ENCODE results near the gene PITPNC1. TPM values are rescaled to one million over a fixed set of nuclear protein-coding genes. Genes with fewer than 3 reads are reported as not detected.

The PITPNC1 gene
- total RNA-seq, 1 experiment from 2014 or later = 23.1 TPM

DNA sequence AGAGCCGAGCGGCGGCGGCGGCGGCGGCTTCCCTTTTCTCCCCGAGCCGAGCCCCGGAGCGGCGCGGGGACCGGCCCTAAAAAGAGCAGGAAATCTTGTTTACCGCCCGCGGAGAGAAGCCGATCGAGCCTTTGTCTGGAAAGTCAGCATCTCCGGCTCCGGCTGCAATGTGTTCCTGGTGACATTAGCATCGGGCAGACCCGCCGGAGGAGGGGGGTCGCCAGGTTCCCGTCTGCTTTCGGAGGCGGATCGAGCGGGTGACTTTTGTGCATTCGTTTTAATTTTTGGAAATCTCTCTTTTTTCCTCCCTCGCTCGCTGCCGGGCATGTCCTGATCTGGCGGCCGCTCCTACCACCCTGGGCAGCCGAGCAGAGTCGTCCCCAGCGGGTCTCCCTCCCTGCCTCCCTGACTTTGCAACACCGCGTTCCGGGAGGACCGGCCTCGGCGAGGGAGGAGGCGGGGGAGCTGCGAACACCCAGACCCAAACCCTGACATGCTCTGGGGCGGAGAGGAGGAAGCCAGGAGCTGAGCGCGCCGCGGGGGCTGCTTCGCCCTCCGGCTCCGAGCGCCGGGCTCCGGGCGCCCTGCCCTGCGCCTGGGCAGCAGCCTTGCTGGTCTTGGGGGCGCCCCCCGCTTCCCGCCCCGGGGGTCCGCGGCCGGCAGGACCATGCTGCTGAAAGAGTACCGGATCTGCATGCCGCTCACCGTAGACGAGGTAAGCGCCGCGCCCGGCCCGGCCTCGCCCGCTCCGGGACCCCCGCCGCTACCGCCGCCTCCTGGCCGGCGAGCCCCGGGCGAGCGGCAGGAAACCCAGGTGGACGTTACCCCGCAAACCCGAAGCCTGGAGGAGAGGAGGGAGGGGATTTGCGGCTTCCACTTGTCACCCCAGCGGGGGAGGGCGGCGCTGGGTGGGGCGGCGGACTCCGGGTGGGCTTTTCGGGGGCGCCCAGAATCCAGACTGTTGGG, 690 bp downstream of the PITPNC1 start:
- no peaks in the 10 kb centered on the region for H3K9me2 ChIP-seq (replicated peaks; ENCODE audit: low read length)
- no peaks in the 10 kb centered on the region for H3K27me3 ChIP-seq (ENCODE audit: low read length)
- TF ChIP-seq CTCF (conservative IDR thresholded peaks at IDR 0.05; ENCODE audit: low read depth, low read length) (peak; percentile 27; the same call in 1 of the 2 replicates), EZH2phosphoT487 (IDR thresholded peaks at IDR 0.05; ENCODE audit: borderline replicate concordance, low read length) (no peak), EZH2 (IDR thresholded peaks at IDR 0.05; ENCODE audit: low read length, unreplicated experiment) (no peak)
- CTCF ChIA-PET = interaction anchor here (0.7 to 2.0 kb wide), 5 partner anchors 64 to 260 kb away, joined by 3 to 17 read pairs (median 5); no protein-coding TSS in a partner anchor
- POLR2A ChIA-PET (ENCODE audit: unreplicated experiment) = interaction anchor here (0.6 kb wide), 1 partner anchor 13 kb away, joined by 3 read pairs; no protein-coding TSS in a partner anchor
- H3K4me3 ChIP-seq (ENCODE audit: low read length) = peak overlapping the region; percentile 98
- H3K79me2 ChIP-seq (ENCODE audit: low read length) = peaks cover 18% of the 10 kb centered on the region
- H3K27ac ChIP-seq (ENCODE audit: low read length) = peak overlapping the region; percentile 74
- H4K20me1 ChIP-seq (ENCODE audit: low read length) = 0 out of 2 replicates have a peak, but pooled peaks cover 4% of the 10 kb centered on the region
- H3K9me3 ChIP-seq (ENCODE audit: low read length) = no peaks in the 10 kb centered on the region
- H2AFZ ChIP-seq (ENCODE audit: low read length) = peak overlapping the region; percentile 84
- ATAC-seq (peak; percentile 6), DNase-seq (peak; percentile 52)
- H3K4me2 ChIP-seq (ENCODE audit: low read length) = peak overlapping the region; percentile 99
- peak overlapping the region; percentile 99 for H3K9ac ChIP-seq (ENCODE audit: low read length)
- intact Hi-C loops (cut with micrococcal nuclease) = loop anchor here (1.0 to 10.0 kb wide), 4 partner anchors 45 to 663 kb away; no protein-coding TSS in a partner anchor
- H3F3A ChIP-seq (ENCODE audit: low read length, unreplicated experiment) = no peaks in the 10 kb centered on the region
- H3K4me1 ChIP-seq (ENCODE audit: insufficient read depth, low read length) = peaks cover 32% of the 10 kb centered on the region
- H3K36me3 ChIP-seq (ENCODE audit: low read depth, low read length) = no peaks in the 10 kb centered on the region
- TSS peak; percentile 38 for BruUV-seq (replicated peaks)

GRCh38 chr17:67378454-67379250, 1.6 kb downstream of the PITPNC1 start:
- peaks cover 25% of the 10 kb centered on the region for H3K4me1 ChIP-seq (ENCODE audit: insufficient read depth, low read length)
- H3K9me2 ChIP-seq (replicated peaks; ENCODE audit: low read length) = no peaks in the 10 kb centered on the region
- peak; percentile 94 for DNase-seq
- no peaks in the 10 kb centered on the region for H3K27me3 ChIP-seq (ENCODE audit: low read length)
- TF ChIP-seq CTCF (conservative IDR thresholded peaks at IDR 0.05; ENCODE audit: low read depth, low read length) (peak; percentile 61), EZH2 (IDR thresholded peaks at IDR 0.05; ENCODE audit: low read length, unreplicated experiment) (no peak), EZH2phosphoT487 (IDR thresholded peaks at IDR 0.05; ENCODE audit: borderline replicate concordance, low read length) (no peak)
- no peaks in the 10 kb centered on the region for H3F3A ChIP-seq (ENCODE audit: low read length, unreplicated experiment)
- H3K9ac ChIP-seq (ENCODE audit: low read length) = peak overlapping the region; percentile 99
- ATAC-seq = peak; percentile 57
- CTCF ChIA-PET = interaction anchor here (0.6 to 2.0 kb wide), 8 partner anchors 12 to 589 kb away, joined by 3 to 17 read pairs (median 4); no protein-coding TSS in a partner anchor
- H3K9me3 ChIP-seq (ENCODE audit: low read length) = no peaks in the 10 kb centered on the region
- H3K79me2 ChIP-seq (ENCODE audit: low read length) = peaks cover 18% of the 10 kb centered on the region
- H3K4me3 ChIP-seq (ENCODE audit: low read length) = peak overlapping the region; percentile 98
- BruUV-seq (replicated peaks) = no TSS peak
- intact Hi-C loops (cut with micrococcal nuclease) = loop anchor here (1.0 to 10.0 kb wide), 7 partner anchors 44 to 664 kb away; no protein-coding TSS in a partner anchor
- no peaks in the 10 kb centered on the region for H3K36me3 ChIP-seq (ENCODE audit: low read depth, low read length)
- peak overlapping the region; percentile 99 for H3K4me2 ChIP-seq (ENCODE audit: low read length)
- 0 out of 2 replicates have a peak, but pooled peaks cover 4% of the 10 kb centered on the region for H4K20me1 ChIP-seq (ENCODE audit: low read length)
- POLR2A ChIA-PET (ENCODE audit: unreplicated experiment) = interaction anchor here (0.5 to 0.6 kb wide), 4 partner anchors 14 to 285 kb away, joined by 3 to 10 read pairs (median 4); no protein-coding TSS in a partner anchor
- peak overlapping the region; percentile 74 for H3K27ac ChIP-seq (ENCODE audit: low read length)
- H2AFZ ChIP-seq (ENCODE audit: low read length) = peak overlapping the region; percentile 84

All from PC-3 (cell line).